Amygdala (tissue), 56 donors: ENCODE results near the gene PDSS2.
A peak's percentile ranks its signal among the peaks of the same experiment; 100 is the strongest.
"Not testable (repeated sequence)": the region's sequence is repeated elsewhere in the genome, so short reads cannot be mapped to it uniquely, and the experiment has no call there.

Experiments used
- DNase-seq, 56 donors: peaks; one replicate each; lab custom pipeline; 2025; lab: John Stamatoyannopoulos, UW

The PDSS2 gene

DNA sequence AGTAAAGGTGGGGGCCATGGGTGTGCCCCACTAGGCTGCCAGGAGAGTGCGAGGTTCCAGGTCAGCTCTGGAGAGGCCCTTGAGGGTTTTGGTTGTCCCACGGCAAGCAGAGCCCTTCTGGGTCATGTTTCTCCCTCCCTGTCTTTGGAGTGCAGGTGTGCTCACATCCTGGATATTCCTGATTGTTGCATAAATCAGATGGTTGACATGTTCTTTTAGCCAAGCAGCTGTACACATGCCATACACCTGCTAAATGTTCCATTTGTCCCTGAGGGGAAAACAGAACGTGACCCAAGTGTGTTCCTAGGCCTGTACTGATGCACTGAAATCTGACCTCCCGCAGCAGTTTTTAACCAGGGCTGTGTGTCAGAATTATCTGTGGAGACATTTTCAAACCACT, 266.5 kb downstream of the PDSS2 start:
- no peak for DNase-seq

GRCh38 chr6:107187630-107188029, 271.7 kb downstream of the PDSS2 start:
- DNase-seq = no peak

DNA sequence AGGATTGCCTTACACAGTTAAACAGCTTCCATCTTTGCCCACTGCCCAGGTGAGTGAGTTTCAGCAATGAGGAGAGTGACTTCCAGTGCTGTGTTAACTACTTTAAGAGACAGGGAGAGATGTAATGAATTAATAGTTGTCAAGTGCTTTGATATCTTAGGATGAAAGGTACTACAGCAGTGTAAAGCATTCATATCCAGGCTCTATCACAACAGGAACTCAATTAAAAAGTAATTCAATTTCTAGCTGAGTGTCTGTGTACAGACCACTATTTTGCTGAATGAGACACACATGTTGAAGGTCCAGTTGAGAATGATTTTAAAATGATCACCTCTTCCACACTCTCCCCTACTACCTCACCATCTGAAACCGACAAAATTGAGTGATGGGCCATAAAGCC, 273.3 kb downstream of the PDSS2 start:
- no peak for DNase-seq

- peak in 23 of 56 donors; percentile 1 to 37 (median 6) for DNase-seq
Observed at GRCh38 chr6:107185391-107185970, 273.9 kb downstream of the PDSS2 start.

GRCh38 chr6:107184435-107184834, 274.9 kb downstream of the PDSS2 start:
- DNase-seq = no peak

DNA sequence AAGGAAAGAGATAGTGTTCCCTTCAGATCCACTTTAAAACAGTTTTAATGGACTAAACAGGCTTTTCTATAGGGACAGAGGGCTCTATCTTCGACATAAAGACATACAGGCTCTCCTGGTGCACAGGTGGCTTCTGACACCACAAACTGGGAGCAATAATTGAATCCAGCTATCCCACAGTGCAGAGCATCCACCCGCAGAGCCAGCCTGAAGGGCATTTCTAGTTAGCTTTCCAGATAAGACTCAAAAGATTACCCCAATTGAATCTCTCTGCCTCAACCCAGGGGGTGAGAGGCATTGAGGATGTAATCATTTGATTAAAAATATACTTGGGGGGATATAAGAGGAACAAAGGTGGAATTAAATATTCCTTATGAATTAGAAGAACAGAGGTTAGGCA, 279.3 kb downstream of the PDSS2 start:
- DNase-seq = no peak

GRCh38 chr6:107179004-107179403, 280.4 kb downstream of the PDSS2 start:
- peak in 2 of 56 donors; percentile 8 to 43 for DNase-seq

DNA sequence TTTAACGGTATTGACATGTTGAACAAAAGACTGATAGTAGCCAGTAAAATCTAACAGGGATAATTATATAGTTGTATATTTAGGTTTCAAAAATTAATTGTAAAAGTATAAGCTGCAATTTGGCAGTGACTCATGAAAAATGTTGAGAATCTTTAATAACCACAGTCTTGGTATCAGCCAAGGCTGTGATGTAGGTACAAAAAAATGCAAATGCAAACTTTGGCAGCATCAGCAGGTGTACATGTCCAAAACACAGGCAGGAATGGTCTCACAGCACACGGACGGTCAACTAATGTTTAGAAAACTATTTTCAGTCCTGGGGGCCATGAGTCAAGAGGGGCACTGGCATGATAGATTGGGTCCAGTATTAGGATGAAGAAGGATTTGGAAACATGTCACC, 285.6 kb downstream of the PDSS2 start:
- no peak for DNase-seq

GRCh38 chr6:107171513-107171912, 287.9 kb downstream of the PDSS2 start:
- no peak for DNase-seq

DNA sequence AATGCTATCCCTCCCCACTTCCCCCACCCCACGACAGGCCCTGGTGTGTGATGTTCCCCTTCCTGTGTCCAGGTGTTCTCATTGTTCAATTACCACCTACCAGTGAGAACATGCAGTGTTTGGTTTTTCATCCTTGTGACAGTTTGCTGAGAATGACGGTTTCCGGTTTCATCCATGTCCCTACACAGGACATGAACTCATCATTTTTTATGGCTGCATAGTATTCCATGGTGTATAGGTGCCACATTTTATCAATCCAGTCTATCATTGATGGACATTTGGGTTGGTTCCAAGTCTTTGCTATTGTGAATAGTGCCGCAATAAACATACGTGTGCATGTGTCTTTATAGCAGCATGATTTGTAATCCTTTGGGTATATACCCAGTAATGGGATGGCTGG, 295.1 kb downstream of the PDSS2 start:
- not testable (repeated sequence) for DNase-seq

- no peak for DNase-seq
Observed at GRCh38 chr6:107161521-107161920, 297.8 kb downstream of the PDSS2 start.

GRCh38 chr6:107156617-107157016, 302.7 kb downstream of the PDSS2 start:
- no peak for DNase-seq

GRCh38 chr6:107154801-107155160, 304.6 kb downstream of the PDSS2 start:
- DNase-seq = no peak

DNA sequence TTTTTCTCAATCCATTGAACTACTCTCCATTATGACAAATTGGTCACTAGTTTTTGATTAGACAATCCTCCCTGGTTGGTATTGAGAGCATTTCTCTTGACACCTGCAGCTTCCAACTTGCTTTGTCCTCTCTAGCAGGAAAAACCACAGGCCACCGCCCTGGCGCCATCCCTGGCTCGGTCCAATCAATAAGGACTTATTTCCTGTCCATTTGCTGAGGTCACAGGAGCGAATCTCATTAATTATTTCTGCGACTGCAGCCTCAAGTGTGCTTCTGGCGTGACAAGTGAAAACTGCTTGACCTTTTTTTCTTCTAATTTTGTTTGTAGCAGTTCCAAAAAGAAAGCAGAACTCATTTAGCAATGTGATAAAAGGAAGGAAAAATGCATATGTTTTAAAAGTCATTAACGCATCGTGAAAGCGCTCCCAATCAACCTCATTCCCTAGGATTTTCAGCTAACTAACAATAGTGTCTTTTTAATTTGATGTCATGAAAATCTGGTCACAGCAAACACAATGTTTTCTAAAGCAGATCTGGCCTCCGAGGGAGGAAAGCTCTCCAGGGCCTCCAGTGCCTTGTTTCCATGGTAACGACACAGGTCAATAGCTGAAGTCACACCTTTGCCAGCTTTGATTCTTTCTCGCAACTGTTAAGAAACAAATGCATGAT, 305.1 kb downstream of the PDSS2 start:
- DNase-seq = peak in 2 of 56 donors; percentile 4 to 11

- DNase-seq = no peak
Observed at GRCh38 chr6:107152638-107153430, 306.5 kb downstream of the PDSS2 start.

GRCh38 chr6:107144666-107145065, 314.7 kb downstream of the PDSS2 start:
- no peak for DNase-seq

DNA sequence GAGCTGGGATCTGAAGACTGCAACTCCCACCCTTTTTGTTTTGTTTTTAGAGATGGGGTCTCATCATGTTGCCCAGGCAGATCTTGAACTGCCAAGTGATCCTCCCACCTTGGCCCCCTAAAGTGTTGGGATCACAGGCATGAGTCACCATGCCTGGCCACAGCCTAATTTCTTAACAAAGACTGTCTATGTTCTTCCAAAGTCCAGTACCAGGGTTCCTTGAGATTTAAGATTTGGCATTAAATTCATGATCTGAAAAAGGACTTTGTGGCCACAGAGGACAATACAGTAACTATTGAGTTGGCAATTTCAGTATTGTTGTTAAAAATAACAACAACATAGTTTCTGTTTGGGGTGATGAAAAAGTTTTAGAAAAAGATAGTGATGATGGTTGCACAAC, 315.4 kb downstream of the PDSS2 start:
- DNase-seq = no peak

DNA sequence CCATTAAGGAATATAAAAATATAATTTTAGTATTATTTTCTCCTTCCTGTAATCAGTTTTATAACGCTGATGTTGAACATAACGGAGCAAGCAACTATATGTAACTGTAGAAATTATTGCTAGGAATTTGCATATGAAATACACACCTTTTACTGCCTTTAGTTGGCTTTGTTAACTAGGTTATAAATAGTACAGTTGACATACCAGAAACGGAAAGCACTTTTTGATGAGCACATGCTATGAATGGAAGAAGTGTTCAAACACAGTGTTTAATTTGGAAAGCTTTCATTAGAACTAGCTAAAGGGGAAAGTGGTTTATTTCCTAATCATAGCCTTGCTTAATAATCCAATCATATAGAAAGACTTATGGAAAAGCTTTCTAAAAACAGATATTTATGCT, 318.8 kb downstream of the PDSS2 start:
- DNase-seq = no peak

DNA sequence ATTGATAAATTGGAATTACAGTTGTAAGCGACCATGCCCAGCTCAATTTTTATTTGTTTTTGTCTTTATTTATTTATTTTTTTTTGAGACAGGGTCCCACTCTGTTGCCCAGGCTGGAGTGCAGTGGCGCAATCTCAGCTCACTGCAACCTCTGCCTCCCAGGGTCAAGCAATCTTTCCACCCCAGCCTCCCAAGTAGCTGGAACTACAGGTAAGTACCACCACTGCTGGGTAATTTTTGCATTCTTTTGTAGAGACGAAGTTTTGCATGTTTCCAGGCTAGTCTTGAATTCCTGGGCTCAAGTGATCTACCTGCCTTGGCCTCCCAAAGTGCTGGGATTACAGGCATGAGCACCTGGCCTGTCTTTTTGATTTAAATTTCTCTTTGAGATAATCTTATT, 323.0 kb downstream of the PDSS2 start:
- not testable (repeated sequence) for DNase-seq

GRCh38 chr6:107135048-107135680, 324.2 kb downstream of the PDSS2 start:
- not testable (repeated sequence) for DNase-seq

DNA sequence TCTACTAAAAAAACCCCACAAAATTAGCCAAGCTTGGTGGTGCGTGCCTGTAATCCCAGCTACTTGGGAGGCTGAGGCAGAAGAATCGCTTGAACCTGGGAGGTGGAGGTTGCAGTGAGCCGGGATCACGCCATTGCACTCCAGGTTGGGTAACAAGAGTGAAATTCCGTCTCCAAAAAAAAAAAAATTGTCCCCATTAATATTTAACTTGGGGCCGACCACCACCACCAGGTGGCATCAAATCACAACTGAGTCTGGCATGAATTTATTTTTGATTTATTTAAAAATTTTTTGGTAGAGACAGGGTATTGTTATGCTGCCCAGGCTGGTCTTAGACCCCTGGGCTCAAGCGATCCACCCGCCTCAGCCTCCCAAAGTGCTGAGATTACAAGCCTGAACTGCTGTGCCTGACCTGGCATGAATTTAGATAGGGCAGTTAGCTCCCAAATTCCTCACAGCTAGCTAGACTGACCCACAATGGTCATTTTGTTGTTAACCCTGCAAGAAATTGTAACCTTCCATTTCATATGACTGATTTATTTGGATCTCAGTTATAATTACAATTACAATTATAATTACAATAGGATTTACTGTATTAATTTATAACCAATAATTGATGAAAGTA, 326.9 kb downstream of the PDSS2 start:
- peak in 6 of 56 donors; percentile 4 to 41 (median 11) for DNase-seq
